Ascending aorta (tissue), 2 donors: ENCODE measurements around the gene DDX20. TPM values are rescaled to one million over a fixed set of nuclear protein-coding genes. Genes with fewer than 3 reads are reported as not detected.

ENCODE experiments used
- DNase-seq, 2 donors: peaks; one replicate each; pipeline ENCODE4 v3.0.0-alpha.2; 2019; ENCODE audit warnings: low spot score in 2 of 2
- H3K27ac ChIP-seq, 2 donors: fragments of 200-600 bp; sonication (generic); one replicate each; pipeline ENCODE4 v1.5.1; 2016 to 2017; ENCODE audit warnings: mild to moderate bottlenecking in 1 of 2
- H3K27me3 ChIP-seq: fragments of 200-600 bp; sonication (generic); one replicate; pipeline ENCODE4 v1.5.1; 2017
- H3K36me3 ChIP-seq, 2 donors: fragments of 200-600 bp; sonication (generic); one replicate each; pipeline ENCODE4 v1.5.1; 2016
- H3K4me1 ChIP-seq, 2 donors: fragments of 200-600 bp; sonication (generic); one replicate each; pipeline ENCODE4 v1.5.1; 2016 to 2017; ENCODE audit warnings: mild to moderate bottlenecking in 1 of 2
- H3K4me3 ChIP-seq, 2 donors: fragments of 200-600 bp; sonication (generic); one replicate each; pipeline ENCODE4 v1.5.1; 2016 to 2017; ENCODE audit warnings: mild to moderate bottlenecking in 1 of 2
- H3K9me3 ChIP-seq, 2 donors: fragments of 200-600 bp; sonication (generic); one replicate each; pipeline ENCODE4 v1.5.1; 2016
- intact Hi-C: fragments of 100-400 bp; cut with DNase I; formaldehyde crosslinking; loops from one replicate; pipeline ENCODE4 v1.15.1; 2023
- total RNA-seq: library from RNA; depleted of rRNA; stranded (reverse); fragments of >200 nt; gene quantifications from one replicate; pipeline ENCODE4 v1.1.0, GENCODE V29; 2016
- TF ChIP-seq, protein P1 (sequence below), 3 experiments: fragments of 200-600 bp in 2 of 3; fragments of 450-650 bp in 1 of 3; sonication (generic) in 2 of 3; IDR thresholded peaks; one replicate each; pipeline ENCODE4 v1.5.1; 2016 to 2019; ENCODE audit warnings: antibody characterized with exemption in 3 of 3, mild to moderate bottlenecking in 1 of 3, moderate library complexity in 1 of 3

Gene DDX20
- total RNA-seq, 1 donor from 2014 or later, result 11.3 TPM

DNA sequence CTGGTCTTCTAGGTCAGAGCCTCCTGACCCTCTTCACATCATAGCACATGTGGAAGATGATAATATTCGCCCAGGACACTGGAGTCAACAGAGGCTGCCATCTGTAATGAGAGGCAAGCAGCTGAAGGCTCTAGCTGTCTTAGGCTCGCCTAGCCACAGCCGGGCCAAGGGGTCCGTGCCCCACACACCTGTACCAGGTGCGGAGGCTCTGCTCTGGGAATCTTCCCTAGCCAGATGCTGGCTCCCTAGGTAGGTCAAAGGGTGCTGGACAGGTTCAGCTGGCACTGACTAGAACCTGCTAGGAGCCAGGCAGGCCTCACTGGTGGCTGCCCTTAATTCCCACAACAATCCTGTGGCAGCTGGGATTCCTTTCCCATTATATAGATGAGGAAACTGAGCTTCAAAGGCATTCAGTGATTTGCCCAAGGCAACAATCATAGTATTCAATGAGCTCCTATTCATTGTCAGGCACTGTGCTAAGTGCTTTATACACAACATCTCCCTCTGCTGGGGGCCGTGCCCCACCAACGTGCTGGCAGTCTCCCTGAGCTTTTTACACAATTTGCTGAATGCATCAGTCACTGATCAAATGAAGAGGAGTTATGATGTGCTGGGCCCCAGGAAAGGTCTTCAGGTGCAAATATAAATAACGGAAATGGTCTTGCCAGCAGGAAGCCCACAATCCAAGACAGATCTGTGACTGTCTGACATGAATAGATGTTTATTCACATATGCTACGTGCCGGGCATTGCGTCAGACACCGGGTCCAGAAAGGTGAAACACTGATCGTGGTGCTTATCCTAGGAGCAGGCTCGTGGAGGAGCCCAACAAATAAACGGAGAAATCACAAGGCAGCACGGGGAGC, 58.0 kb downstream of the DDX20 start:
- H3K27me3 ChIP-seq, result no peaks in the 10 kb centered on the region
- no peaks in the 10 kb centered on the region for H3K36me3 ChIP-seq
- no peak overlapping the region for H3K27ac ChIP-seq
- intact Hi-C loops, result no loop called here
- no peaks in the 10 kb centered on the region for H3K4me1 ChIP-seq
- TF ChIP-seq, protein P1, sequence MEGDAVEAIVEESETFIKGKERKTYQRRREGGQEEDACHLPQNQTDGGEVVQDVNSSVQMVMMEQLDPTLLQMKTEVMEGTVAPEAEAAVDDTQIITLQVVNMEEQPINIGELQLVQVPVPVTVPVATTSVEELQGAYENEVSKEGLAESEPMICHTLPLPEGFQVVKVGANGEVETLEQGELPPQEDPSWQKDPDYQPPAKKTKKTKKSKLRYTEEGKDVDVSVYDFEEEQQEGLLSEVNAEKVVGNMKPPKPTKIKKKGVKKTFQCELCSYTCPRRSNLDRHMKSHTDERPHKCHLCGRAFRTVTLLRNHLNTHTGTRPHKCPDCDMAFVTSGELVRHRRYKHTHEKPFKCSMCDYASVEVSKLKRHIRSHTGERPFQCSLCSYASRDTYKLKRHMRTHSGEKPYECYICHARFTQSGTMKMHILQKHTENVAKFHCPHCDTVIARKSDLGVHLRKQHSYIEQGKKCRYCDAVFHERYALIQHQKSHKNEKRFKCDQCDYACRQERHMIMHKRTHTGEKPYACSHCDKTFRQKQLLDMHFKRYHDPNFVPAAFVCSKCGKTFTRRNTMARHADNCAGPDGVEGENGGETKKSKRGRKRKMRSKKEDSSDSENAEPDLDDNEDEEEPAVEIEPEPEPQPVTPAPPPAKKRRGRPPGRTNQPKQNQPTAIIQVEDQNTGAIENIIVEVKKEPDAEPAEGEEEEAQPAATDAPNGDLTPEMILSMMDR (IDR thresholded peaks at IDR 0.05), result no peak
- no peaks in the 10 kb centered on the region for H3K9me3 ChIP-seq
- DNase-seq, result no peak
- no peak overlapping the region for H3K4me3 ChIP-seq

DNA sequence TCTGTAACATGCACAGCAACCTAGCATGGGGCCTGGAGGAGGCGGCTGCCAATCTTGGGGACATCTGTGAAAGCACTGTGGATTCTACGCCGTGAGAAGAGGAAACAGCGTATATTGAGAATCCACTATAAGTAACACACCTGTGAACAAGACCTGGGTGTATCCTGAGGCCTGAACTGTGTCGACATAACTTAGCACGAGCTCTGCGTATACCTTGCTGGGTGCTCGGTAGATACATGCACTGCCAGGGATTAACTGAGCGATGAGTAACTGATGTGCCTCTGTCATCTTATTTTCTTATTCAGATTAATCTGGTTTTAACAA, 58.6 kb downstream of the DDX20 start:
- Histone ChIP-seq H3K36me3 (no peaks in the 10 kb centered on the region), H3K9me3 (no peaks in the 10 kb centered on the region), H3K27me3 (no peaks in the 10 kb centered on the region), H3K4me3 (no peak overlapping the region), H3K27ac (no peak overlapping the region), H3K4me1 (no peaks in the 10 kb centered on the region)
- DNase-seq, result no peak
- TF ChIP-seq, protein P1 (IDR thresholded peaks at IDR 0.05), result no peak
- intact Hi-C loops, result no loop called here

DNA sequence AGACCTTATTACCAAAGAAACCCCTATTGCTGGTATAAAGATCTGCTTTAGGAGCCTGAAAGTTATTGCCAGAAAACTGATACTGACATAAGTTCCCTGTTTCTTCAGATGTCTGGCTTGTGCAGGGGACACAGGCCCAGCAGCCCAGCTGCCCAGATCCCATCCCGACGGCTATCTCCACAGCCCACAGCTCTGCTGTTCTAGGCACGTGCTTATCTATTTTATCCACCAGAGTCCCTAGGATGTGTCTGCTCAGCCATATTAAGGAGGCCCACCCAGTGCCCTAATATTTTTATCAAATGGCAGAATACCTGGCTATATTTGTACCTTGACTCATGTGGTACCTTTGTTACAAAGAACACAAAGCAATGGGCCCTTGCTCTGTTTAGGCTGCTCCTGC, 58.9 kb downstream of the DDX20 start:
- no peaks in the 10 kb centered on the region for H3K9me3 ChIP-seq
- H3K36me3 ChIP-seq, result no peaks in the 10 kb centered on the region
- TF ChIP-seq, protein P1 (IDR thresholded peaks at IDR 0.05), result no peak
- no peak overlapping the region for H3K27ac ChIP-seq
- H3K4me1 ChIP-seq, result no peaks in the 10 kb centered on the region
- intact Hi-C loops, result no loop called here
- no peaks in the 10 kb centered on the region for H3K27me3 ChIP-seq
- DNase-seq, result no peak
- H3K4me3 ChIP-seq, result no peak overlapping the region

Other genes starting within 250 kb of the DDX20 start
- 44.1 TPM for gene RAP1A, start 136.1 kb upstream of the DDX20 start, total RNA-seq
- not detected for gene INKA2, start 16.5 kb upstream of the DDX20 start, total RNA-seq
- gene KCND3, start 233.8 kb downstream of the DDX20 start, total RNA-seq, result 13.3 TPM